ENCODE measurements around the gene GALNT7. TPM values are rescaled to one million over a fixed set of nuclear protein-coding genes. Genes with fewer than 3 reads are reported as not detected.
A peak's percentile ranks its signal among the peaks of the same experiment; 100 is the strongest.

GALNT7 gene
- polyA plus RNA-seq, 1 of the 3 experiments (the other 2 are of a cell fraction): 14.8 TPM

DNA sequence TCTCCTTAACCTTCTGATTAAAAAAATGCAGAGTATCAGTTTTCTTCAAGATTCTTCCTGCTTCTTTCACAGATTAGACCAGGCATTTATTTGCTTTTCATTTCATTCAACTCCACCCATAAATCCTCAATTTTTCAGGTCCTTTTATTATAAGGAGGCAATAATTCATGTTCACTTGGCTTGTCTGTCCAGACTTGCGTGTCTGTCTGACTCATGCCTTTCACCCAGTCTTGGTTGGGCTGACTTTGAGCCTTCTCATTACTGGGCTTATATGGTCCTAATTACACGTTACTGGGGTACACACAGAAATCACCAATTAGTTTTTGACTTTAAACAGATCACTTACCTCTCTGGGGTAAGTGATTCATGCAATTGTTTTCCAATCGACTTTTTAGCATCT, 48.8 kb upstream of the GALNT7 start:
- ChIA-PET CTCF (interaction anchor here (1.5 kb wide), 1 partner anchor 11 kb away, joined by 4 read pairs; no protein-coding TSS in a partner anchor), POLR2A (no interaction called here)
- Histone ChIP-seq H3K27ac (ENCODE audit: low read depth in 2 of 2, low read length in 1 of 2) (no peak overlapping the region; a peak in 1 of 4 replicates), H3K4me2 (no peak overlapping the region), H3K79me2 (ENCODE audit: insufficient read depth) (no peaks in the 10 kb centered on the region), H3F3A (replicated peaks; ENCODE audit: insufficient read depth) (no peaks in the 10 kb centered on the region), H4K20me1 (ENCODE audit: insufficient read depth) (no peaks in the 10 kb centered on the region), H3K9me3 (no peaks in the 10 kb centered on the region), H3K4me1 (ENCODE audit: control insufficient read depth in 1 of 2, insufficient read depth in 2 of 2, low read depth in 1 of 2, low read length in 1 of 2) (peaks cover 0 to 2% of the 10 kb centered on the region in 2 experiments; a peak in 2 of 4 replicates), H3K9me2 (no peaks in the 10 kb centered on the region), H3K4me3 (ENCODE audit: low read depth in 2 of 2, low read length in 1 of 2) (no peak overlapping the region), H2AFZ (ENCODE audit: low read depth) (no peak overlapping the region), H3K36me3 (replicated peaks in 1 of 2; ENCODE audit: control insufficient read depth in 1 of 2, insufficient read depth in 2 of 2, low read length in 1 of 2) (no peaks in the 10 kb centered on the region), H3K27me3 (ENCODE audit: insufficient read depth) (no peaks in the 10 kb centered on the region), H3K9ac (no peak overlapping the region)
- WGBS (ENCODE audit: low lambda C conversion rate): 39% methylated on average over 3 of the region's 3 CpGs
- DNase-seq: no peak
- TF ChIP-seq CHD2 (IDR thresholded peaks at IDR 0.05; ENCODE audit: low read length, partially characterized antibody) (no peak), RFX5 (IDR thresholded peaks at IDR 0.05; ENCODE audit: low read length) (no peak), SIN3A (IDR thresholded peaks at IDR 0.05; ENCODE audit: borderline replicate concordance, low read depth, low read length) (no peak), TCF12 (IDR thresholded peaks at IDR 0.05) (peak; percentile 39; the same call in 1 of the 2 replicates), RXRA (IDR thresholded peaks at IDR 0.05; ENCODE audit: borderline replicate concordance, low read depth) (no peak), SMC3 (IDR thresholded peaks at IDR 0.05; ENCODE audit: low read depth, low read length) (no peak), EP300 (IDR thresholded peaks at IDR 0.05; ENCODE audit: borderline replicate concordance in 1 of 2, low read depth in 1 of 2, low read length in 1 of 2) (peak in 1 of 2 experiments; percentile 13; a peak in 1 of 4 replicates), JUND (IDR thresholded peaks at IDR 0.05) (peak; percentile 40), FOSL2 (IDR thresholded peaks at IDR 0.05; ENCODE audit: borderline replicate concordance, low read depth) (peak; percentile 38), FOXM1 (IDR thresholded peaks at IDR 0.05; ENCODE audit: low read depth) (no peak)
- TF ChIP-seq, protein P1, sequence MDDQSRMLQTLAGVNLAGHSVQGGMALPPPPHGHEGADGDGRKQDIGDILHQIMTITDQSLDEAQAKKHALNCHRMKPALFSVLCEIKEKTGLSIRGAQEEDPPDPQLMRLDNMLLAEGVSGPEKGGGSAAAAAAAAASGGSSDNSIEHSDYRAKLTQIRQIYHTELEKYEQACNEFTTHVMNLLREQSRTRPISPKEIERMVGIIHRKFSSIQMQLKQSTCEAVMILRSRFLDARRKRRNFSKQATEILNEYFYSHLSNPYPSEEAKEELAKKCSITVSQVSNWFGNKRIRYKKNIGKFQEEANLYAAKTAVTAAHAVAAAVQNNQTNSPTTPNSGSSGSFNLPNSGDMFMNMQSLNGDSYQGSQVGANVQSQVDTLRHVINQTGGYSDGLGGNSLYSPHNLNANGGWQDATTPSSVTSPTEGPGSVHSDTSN (IDR thresholded peaks at IDR 0.05): peak; percentile 83
- TF ChIP-seq, protein P2, sequence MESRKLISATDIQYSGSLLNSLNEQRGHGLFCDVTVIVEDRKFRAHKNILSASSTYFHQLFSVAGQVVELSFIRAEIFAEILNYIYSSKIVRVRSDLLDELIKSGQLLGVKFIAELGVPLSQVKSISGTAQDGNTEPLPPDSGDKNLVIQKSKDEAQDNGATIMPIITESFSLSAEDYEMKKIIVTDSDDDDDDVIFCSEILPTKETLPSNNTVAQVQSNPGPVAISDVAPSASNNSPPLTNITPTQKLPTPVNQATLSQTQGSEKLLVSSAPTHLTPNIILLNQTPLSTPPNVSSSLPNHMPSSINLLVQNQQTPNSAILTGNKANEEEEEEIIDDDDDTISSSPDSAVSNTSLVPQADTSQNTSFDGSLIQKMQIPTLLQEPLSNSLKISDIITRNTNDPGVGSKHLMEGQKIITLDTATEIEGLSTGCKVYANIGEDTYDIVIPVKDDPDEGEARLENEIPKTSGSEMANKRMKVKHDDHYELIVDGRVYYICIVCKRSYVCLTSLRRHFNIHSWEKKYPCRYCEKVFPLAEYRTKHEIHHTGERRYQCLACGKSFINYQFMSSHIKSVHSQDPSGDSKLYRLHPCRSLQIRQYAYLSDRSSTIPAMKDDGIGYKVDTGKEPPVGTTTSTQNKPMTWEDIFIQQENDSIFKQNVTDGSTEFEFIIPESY (IDR thresholded peaks at IDR 0.05; ENCODE audit: borderline replicate concordance, low read depth): no peak
- TF ChIP-seq, protein P3, sequence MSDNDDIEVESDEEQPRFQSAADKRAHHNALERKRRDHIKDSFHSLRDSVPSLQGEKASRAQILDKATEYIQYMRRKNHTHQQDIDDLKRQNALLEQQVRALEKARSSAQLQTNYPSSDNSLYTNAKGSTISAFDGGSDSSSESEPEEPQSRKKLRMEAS (IDR thresholded peaks at IDR 0.05; ENCODE audit: low read depth): no peak

DNA sequence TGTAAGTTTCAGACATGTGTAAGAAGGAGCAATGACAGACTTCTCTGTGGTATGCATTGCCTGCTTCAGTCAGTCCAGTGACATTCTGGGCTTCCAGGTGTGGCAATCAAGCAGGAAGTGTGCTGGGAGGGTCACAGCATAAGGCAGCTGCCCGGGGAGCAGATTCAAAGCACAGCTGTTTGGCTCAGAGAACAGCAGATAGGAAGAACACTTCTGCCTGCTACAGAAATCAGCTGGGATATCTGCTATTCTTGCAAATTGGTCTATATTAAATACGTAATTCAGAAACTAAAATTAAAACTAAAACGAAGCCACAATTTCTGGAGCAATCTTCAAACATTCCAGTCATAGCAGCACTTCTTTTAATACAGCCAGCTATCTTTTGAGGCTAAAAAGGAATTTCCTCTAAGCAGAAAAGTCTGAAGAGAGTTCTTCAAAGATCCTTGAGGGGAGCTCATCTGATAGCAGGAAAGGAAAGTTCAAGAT, 47.5 kb upstream of the GALNT7 start:
- H3K4me2 ChIP-seq: peak overlapping the region; percentile 54; the same call in 1 of the 2 replicates
- no peaks in the 10 kb centered on the region for H3K27me3 ChIP-seq (ENCODE audit: insufficient read depth)
- no peaks in the 10 kb centered on the region for H4K20me1 ChIP-seq (ENCODE audit: insufficient read depth)
- no peak for DNase-seq
- H3K79me2 ChIP-seq (ENCODE audit: insufficient read depth): no peaks in the 10 kb centered on the region
- WGBS (ENCODE audit: low lambda C conversion rate): 68% methylated on average over 3 of the region's 3 CpGs
- no peaks in the 10 kb centered on the region for H3K9me2 ChIP-seq
- no peak overlapping the region; the same call in 1 of the 2 replicates for H2AFZ ChIP-seq (ENCODE audit: low read depth)
- POLR2A ChIA-PET: no interaction called here
- TF ChIP-seq, protein P4, sequence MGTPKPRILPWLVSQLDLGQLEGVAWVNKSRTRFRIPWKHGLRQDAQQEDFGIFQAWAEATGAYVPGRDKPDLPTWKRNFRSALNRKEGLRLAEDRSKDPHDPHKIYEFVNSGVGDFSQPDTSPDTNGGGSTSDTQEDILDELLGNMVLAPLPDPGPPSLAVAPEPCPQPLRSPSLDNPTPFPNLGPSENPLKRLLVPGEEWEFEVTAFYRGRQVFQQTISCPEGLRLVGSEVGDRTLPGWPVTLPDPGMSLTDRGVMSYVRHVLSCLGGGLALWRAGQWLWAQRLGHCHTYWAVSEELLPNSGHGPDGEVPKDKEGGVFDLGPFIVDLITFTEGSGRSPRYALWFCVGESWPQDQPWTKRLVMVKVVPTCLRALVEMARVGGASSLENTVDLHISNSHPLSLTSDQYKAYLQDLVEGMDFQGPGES (IDR thresholded peaks at IDR 0.05; ENCODE audit: low read depth, low read length): no peak
- TF ChIP-seq NFIC (IDR thresholded peaks at IDR 0.05; ENCODE audit: borderline replicate concordance): no peak
- no peak for TF ChIP-seq TEAD4 (IDR thresholded peaks at IDR 0.05; ENCODE audit: borderline replicate concordance, insufficient read depth)
- H3K27ac ChIP-seq (ENCODE audit: low read depth in 2 of 2, low read length in 1 of 2): peak overlapping the region in 1 of 2 experiments; percentile 51; a peak in 1 of 4 replicates
- no peak overlapping the region for H3K4me3 ChIP-seq (ENCODE audit: low read depth in 2 of 2, low read length in 1 of 2)
- H3K36me3 ChIP-seq (replicated peaks in 1 of 2; ENCODE audit: control insufficient read depth in 1 of 2, insufficient read depth in 2 of 2, low read length in 1 of 2): no peaks in the 10 kb centered on the region
- H3F3A ChIP-seq (replicated peaks; ENCODE audit: insufficient read depth): peaks cover 2% of the 10 kb centered on the region
- peaks cover 0 to 2% of the 10 kb centered on the region in 2 experiments; a peak in 2 of 4 replicates for H3K4me1 ChIP-seq (ENCODE audit: control insufficient read depth in 1 of 2, insufficient read depth in 2 of 2, low read depth in 1 of 2, low read length in 1 of 2)
- CTCF ChIA-PET: interaction anchor here (1.5 kb wide), 1 partner anchor 10 kb away, joined by 4 read pairs; no protein-coding TSS in a partner anchor
- H3K9ac ChIP-seq: no peak overlapping the region
- H3K9me3 ChIP-seq: no peaks in the 10 kb centered on the region
